Naive B cell (primary cell): ENCODE results near the gene POLR3K. TPM values are rescaled to one million over a fixed set of nuclear protein-coding genes. Genes with fewer than 3 reads are reported as not detected.
"Not testable (repeated sequence)": the region's sequence is repeated elsewhere in the genome, so short reads cannot be mapped to it uniquely, and the experiment has no call there.

Experiments
- ATAC-seq, 2 donors: fragments of 150-1000 bp; cut with Tn5 transposase; 2 replicates each; pipeline ENCODE4 v1.10.0; 2021; ENCODE audit warnings: low read depth in 2 of 2, mild to moderate bottlenecking in 2 of 2, moderate library complexity in 2 of 2
- DNase-seq: peaks from one replicate; pipeline ENCODE4 v3.0.0; 2022
- H3K27ac Mint-ChIP-seq, 6 donors: one replicate each; pipeline ENCODE4 v1.8.0; 2020 to 2022; ENCODE audit warnings: mild to moderate bottlenecking in 6 of 6, mixed read lengths in 6 of 6, moderate library complexity in 5 of 6, inconsistent platforms in 2 of 6
- H3K27me3 Mint-ChIP-seq, 3 donors: one replicate each; pipeline ENCODE4 v1.8.0; 2021 to 2022; ENCODE audit warnings: mixed read lengths in 3 of 3, mild to moderate bottlenecking in 1 of 3
- H3K36me3 Mint-ChIP-seq, 2 donors: one replicate each; pipeline ENCODE4 v1.8.0; 2020 to 2022; ENCODE audit warnings: mixed read lengths in 2 of 2, inconsistent platforms in 1 of 2, mild to moderate bottlenecking in 1 of 2
- H3K4me1 Mint-ChIP-seq, 3 donors: one replicate each; pipeline ENCODE4 v1.8.0; 2020 to 2022; ENCODE audit warnings: mixed read lengths in 3 of 3, inconsistent platforms in 1 of 3, mild to moderate bottlenecking in 1 of 3, moderate library complexity in 1 of 3
- H3K4me3 Mint-ChIP-seq, 8 donors: one replicate each; pipeline ENCODE4 v1.8.0; 2020 to 2022; ENCODE audit warnings: mild to moderate bottlenecking in 8 of 8, mixed read lengths in 8 of 8, moderate library complexity in 8 of 8, inconsistent platforms in 2 of 8
- H3K9me3 Mint-ChIP-seq, 7 donors: one replicate each; pipeline ENCODE4 v1.8.0; 2020 to 2022; ENCODE audit warnings: mixed read lengths in 7 of 7, mild to moderate bottlenecking in 5 of 7, inconsistent platforms in 2 of 7, moderate library complexity in 1 of 7
- polyA plus RNA-seq, 6 donors: library from polyadenylated mRNA; unstranded; fragments of 300-500 nt; fragmentation: Illumina TruSeq; gene quantifications; one replicate each; pipeline ENCODE4 v1.2.3, GENCODE V29; 2021; ENCODE audit warnings: low read depth in 6 of 6

POLR3K gene
- polyA plus RNA-seq, 6 donors from 2014 or later, result 39.0 to 57.3 (median 52.7) TPM

DNA sequence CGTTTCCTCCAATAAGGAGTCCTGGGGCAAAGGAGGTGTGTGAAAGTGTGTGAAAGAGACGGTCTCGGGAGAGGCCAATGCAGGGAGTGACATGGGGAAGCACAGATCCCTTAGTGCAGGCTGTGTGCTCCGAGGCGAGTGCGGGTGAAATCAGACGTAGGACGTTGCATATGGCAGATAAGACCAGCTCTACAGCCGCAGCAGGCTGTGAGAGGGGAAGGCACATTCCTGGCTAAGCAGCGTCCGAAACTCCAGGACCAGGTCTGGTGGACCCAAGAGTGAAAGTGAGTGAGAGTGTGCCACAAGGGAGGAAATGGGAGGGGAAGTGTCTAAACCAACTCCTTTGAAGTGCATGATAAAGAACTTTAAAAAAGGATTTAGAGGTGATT is 11.3 kb downstream of the POLR3K start:
- H3K27me3 Mint-ChIP-seq, result no peaks in the 10 kb centered on the region
- H3K36me3 Mint-ChIP-seq, result peaks cover 13 to 27% of the 10 kb centered on the region in 2 donors
- DNase-seq (no peak), ATAC-seq (no peak)
- peaks cover 42 to 46% (median 44%) of the 10 kb centered on the region in 3 donors for H3K4me1 Mint-ChIP-seq
- peak overlapping the region in 1 of 8 donors; percentile 6 for H3K4me3 Mint-ChIP-seq
- H3K27ac Mint-ChIP-seq, result peak overlapping the region in 5 of 6 donors; percentile 66 to 88 (median 84)
- H3K9me3 Mint-ChIP-seq, result no peaks in the 10 kb centered on the region

DNA sequence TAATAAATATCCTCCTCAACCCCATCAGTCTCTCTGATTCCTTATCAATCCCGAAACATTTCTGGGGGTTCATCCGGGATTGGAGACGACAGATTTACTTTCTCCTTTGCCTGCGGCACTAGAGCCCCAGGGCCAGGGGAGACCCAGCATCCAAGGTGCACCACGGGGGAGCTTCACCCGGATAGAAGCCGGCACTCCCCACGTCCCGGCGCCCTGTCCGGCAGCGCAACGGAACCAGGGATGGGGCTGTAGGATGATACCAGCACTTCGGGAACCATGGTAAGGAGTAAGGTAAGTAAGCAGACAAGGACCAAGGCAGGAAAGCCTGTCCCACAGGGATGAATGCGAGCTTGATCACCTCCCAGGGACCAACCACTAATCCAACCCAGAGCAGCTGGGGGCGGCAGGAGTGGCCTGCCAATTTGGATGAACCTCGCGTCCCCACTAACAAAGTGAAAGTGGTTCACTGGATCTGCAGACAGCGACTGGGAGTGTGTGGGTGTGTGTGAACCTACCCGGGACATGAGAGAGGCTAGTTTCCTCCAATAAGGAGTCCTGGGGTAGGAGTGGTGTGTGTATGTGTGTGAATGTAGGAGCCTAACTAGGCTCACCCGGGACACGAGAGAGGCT is 11.9 kb downstream of the POLR3K start:
- no peaks in the 10 kb centered on the region for H3K9me3 Mint-ChIP-seq
- H3K27ac Mint-ChIP-seq, result peak overlapping the region in 4 of 6 donors; percentile 66 to 88 (median 82)
- H3K27me3 Mint-ChIP-seq, result no peaks in the 10 kb centered on the region

DNA sequence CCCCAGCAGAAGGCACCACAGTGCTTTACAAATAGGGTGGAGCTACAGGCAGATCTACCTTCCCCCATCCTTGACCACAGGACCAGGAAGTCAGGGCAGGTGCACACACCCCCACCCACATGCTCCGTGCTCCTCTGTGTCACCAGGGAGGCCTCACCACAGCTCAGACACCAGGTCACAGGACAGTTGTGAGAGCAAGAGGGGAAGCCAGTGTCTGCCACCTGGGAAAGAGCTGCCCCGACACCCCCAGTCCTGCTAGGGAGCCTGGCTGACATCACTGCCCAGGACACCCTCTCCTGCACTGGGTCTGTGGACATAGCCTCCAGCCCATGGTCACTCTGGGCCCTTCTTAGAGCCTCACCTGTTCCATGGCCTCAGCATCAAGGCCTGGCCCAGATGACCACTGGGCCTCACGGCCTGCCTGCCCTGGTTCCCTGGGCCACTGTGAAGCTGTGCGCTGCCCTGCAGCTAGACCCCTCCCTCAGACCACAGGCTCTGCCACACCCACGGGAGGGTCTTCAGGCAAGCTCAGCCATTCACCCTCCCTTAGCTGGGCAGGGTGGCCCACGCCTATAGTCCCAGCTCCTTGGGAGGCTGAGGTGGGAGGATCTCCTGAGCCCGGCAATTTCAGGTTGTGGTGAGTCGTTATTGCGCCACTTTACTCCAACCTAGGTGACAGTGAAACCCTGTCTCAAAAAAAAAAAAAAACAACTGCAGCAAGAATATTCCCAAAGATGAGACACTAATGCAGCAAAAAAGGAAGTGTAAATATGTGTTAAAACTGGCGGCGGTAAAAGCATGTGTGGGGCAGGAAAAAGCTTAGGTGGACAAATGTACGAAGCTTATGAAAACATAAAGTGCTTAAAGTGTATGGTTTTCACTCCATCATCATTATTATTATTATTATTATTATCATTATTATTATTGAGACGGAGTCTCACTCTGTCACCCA is 14.2 kb downstream of the POLR3K start:
- H3K36me3 Mint-ChIP-seq, result peaks cover 12 to 27% of the 10 kb centered on the region in 2 donors
- H3K4me1 Mint-ChIP-seq, result peaks cover 69 to 74% (median 71%) of the 10 kb centered on the region in 3 donors
- H3K4me3 Mint-ChIP-seq, result peak overlapping the region; percentile 80 to 98 (median 87)
- peak overlapping the region; percentile 97 to 100 (median 98) for H3K27ac Mint-ChIP-seq
- no peaks in the 10 kb centered on the region for H3K9me3 Mint-ChIP-seq
- ATAC-seq, result peak; percentile 84 to 86
- peak; percentile 86 for DNase-seq
- no peaks in the 10 kb centered on the region for H3K27me3 Mint-ChIP-seq

More for the DNA sequence above, 11.9 kb downstream of the POLR3K start:
- no peak for DNase-seq
- no peak for ATAC-seq
- peaks cover 47 to 51% (median 47%) of the 10 kb centered on the region in 3 donors for H3K4me1 Mint-ChIP-seq
- H3K36me3 Mint-ChIP-seq, result peaks cover 12 to 27% of the 10 kb centered on the region in 2 donors
- H3K4me3 Mint-ChIP-seq, result peak overlapping the region in 1 of 8 donors; percentile 6

DNA sequence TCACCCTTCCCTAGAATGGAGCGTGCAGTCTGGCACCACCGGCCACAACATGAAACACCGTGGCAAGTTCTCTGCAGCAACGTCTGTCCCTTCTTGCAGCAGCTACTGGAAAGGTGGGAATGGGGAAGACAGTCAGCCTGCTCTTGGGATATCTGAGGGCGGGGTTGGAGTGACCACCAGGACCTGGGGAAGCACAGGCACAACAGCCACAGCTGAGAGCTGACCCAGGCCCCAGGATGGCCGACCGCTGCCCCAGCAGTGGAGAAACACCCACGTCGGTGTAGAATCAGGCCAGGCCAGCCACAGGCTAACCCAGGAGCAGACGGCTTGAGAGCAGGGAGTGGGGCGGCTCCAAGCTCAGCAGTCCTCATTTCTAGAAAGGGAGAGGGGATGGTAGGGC is 15.2 kb downstream of the POLR3K start:
- Mint-ChIP-seq H3K4me1 (peaks cover 72 to 80% (median 78%) of the 10 kb centered on the region in 3 donors), H3K4me3 (peak overlapping the region; percentile 81 to 98 (median 92)), H3K36me3 (peaks cover 10 to 17% of the 10 kb centered on the region in 2 donors), H3K27ac (peak overlapping the region; percentile 97 to 100 (median 98))
- not testable (repeated sequence) for ATAC-seq, H3K9me3 Mint-ChIP-seq, H3K27me3 Mint-ChIP-seq, DNase-seq

DNA sequence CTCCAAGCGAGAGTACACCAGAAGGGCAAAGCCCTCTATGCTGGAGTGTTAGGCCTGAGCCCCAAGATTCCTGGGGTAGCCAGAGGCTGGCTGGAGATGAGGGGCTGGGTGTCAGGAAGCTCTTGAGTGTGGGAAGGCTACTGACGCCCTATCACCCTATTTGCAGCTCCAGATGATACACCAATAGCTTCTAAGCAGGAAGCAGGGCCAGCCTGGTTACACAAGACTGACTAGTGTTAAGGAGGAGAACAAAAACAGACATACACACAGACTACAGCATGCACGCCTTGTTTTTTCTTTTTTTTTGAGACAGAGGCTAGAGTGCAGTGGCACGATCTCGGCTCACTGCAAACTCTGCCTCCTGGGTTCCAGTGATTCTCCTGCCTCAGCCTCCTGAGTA is 15.9 kb downstream of the POLR3K start:
- peak overlapping the region; percentile 97 to 100 (median 98) for H3K27ac Mint-ChIP-seq
- H3K36me3 Mint-ChIP-seq, result peaks cover 3 to 10% of the 10 kb centered on the region in 2 donors
- no peaks in the 10 kb centered on the region for H3K27me3 Mint-ChIP-seq
- peak; percentile 34 to 39 for ATAC-seq
- DNase-seq, result peak; percentile 60
- H3K9me3 Mint-ChIP-seq, result no peaks in the 10 kb centered on the region
- H3K4me1 Mint-ChIP-seq, result peaks cover 67 to 77% (median 72%) of the 10 kb centered on the region in 3 donors
- H3K4me3 Mint-ChIP-seq, result peak overlapping the region; percentile 81 to 98 (median 92)

DNA sequence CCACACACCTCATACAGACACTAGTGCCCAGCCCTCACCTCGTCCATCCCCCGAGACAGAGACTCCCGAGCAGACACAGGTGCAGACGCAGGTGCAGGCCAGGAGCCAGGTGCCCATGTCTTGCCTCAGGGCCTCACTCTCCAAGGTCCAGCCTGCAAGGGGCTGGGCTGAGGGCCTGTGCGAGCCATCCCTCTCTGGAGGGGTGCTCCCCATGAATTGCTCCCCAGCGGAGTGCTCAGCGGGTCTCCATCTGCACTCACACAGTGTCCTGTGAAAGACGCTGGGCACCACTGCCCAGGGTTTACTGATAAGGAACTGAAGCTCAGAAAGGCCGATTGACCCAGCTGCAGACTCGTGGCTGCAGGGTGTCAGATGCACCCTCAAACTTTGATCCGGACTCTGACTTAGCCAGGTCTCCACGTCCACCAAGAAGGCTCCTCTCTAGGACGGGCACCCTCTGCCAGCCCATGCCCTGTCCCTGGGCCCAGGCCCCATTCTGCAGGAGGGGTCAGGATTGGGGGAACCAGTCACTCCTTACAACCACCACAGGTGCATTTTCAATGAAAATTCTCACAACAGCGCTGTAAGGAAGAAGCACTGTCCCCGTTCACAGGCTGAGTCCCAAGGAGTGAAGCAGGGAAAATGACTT is 16.9 kb downstream of the POLR3K start:
- DNase-seq (no peak), ATAC-seq (no peak)
- Mint-ChIP-seq H3K27me3 (no peaks in the 10 kb centered on the region), H3K4me3 (peak overlapping the region; percentile 69 to 98 (median 91)), H3K27ac (peak overlapping the region; percentile 97 to 100 (median 98)), H3K9me3 (no peaks in the 10 kb centered on the region), H3K4me1 (peaks cover 58 to 72% (median 65%) of the 10 kb centered on the region in 3 donors), H3K36me3 (no peaks in the 10 kb centered on the region)

DNA sequence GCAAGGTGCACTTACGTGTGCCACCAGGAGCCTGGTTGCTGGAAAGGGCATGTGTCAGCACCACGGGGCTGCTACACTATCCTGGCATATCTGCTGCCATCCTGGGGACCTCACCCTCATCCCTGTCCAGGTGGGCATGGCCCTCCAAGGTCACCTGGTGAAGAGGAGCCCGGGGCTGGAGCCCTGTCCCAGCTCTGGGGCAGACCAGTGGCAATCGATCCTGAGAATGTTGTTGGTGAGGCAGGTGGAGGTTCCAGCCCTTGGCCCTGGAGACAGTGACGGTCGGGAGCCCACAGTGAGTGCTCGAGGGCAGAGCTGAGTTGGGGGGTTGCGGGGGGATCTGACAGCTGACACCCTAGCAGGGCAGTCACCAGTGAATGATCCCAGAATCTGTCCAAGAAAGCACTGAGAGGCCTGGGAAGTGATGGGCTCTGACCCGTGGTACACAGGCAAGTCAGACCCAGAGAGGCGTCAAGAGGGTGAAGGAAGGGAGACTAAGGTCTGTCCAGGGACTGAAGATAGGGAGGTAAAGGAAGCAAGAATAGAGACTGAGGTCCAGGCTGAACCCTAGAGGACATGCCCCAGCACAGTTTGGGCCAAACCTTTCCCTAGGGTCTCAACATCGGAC is 17.6 kb downstream of the POLR3K start:
- ATAC-seq (no peak), DNase-seq (no peak)
- Mint-ChIP-seq H3K27ac (peak overlapping the region; percentile 85 to 100 (median 98)), H3K4me3 (peak overlapping the region; percentile 75 to 98 (median 92)), H3K36me3 (no peaks in the 10 kb centered on the region), H3K9me3 (no peaks in the 10 kb centered on the region), H3K27me3 (no peaks in the 10 kb centered on the region), H3K4me1 (peaks cover 58 to 70% (median 65%) of the 10 kb centered on the region in 3 donors)

DNA sequence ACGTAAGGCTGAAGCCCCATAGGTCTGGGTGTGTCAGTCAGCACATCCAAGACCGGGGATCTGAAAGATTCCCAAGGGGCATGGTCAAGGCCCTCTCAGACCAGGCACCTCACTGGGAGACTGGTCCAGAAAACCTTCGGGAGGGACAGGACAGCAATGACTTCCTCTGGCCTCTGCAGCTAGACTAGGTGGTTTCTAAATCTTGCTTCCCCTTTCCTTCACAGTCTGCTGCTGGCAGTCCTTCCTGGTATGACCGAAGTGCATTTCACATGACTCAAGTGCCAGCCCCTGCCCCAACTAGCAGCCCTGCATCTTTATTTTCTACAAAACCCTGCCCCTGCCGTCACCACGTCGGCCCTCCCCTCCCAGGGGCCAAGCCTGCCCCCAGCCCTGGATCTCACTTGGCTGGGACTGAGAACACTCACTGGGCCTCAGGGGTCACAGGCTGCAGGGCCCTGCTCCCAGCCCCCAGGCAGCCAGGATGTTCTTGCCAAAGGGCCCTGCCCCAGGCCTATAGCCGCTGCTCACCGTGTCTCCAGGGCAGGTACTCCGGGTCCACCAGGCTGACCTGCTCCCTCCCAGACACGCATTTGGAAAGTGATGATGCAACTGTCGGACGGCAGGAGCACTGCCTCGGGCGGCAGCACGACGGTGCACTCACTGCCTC is 18.3 kb downstream of the POLR3K start:
- Mint-ChIP-seq H3K4me3 (peak overlapping the region; percentile 91 to 98 (median 94)), H3K27me3 (no peaks in the 10 kb centered on the region), H3K4me1 (peaks cover 64 to 76% (median 65%) of the 10 kb centered on the region in 3 donors), H3K36me3 (no peaks in the 10 kb centered on the region), H3K9me3 (no peaks in the 10 kb centered on the region), H3K27ac (peak overlapping the region; percentile 97 to 100 (median 98))
- ATAC-seq (peak; percentile 68), DNase-seq (peak; percentile 79)

DNA sequence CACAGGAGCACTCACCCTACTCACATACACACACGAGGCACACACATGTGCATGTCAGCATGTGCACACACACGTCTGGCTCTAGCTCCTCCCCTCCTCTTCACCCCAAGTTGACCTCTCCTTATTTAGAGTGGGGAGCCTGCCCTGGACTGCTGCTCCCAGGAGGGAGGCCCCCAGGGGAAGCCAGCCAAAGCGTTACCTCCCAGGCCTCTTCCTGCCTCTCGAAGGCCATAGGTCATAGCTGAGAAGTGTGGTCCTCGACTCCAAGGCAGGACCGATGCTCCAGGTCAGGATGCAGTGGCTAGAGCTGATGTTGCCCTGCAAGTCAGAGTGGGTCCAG is 18.8 kb downstream of the POLR3K start:
- DNase-seq (no peak), ATAC-seq (peak in 1 of 2 donors; percentile 0)
- Mint-ChIP-seq H3K9me3 (no peaks in the 10 kb centered on the region), H3K27me3 (no peaks in the 10 kb centered on the region), H3K36me3 (no peaks in the 10 kb centered on the region), H3K4me1 (peaks cover 62 to 78% (median 63%) of the 10 kb centered on the region in 3 donors), H3K4me3 (peak overlapping the region; percentile 91 to 98 (median 94)), H3K27ac (peak overlapping the region; percentile 97 to 100 (median 98))

DNA sequence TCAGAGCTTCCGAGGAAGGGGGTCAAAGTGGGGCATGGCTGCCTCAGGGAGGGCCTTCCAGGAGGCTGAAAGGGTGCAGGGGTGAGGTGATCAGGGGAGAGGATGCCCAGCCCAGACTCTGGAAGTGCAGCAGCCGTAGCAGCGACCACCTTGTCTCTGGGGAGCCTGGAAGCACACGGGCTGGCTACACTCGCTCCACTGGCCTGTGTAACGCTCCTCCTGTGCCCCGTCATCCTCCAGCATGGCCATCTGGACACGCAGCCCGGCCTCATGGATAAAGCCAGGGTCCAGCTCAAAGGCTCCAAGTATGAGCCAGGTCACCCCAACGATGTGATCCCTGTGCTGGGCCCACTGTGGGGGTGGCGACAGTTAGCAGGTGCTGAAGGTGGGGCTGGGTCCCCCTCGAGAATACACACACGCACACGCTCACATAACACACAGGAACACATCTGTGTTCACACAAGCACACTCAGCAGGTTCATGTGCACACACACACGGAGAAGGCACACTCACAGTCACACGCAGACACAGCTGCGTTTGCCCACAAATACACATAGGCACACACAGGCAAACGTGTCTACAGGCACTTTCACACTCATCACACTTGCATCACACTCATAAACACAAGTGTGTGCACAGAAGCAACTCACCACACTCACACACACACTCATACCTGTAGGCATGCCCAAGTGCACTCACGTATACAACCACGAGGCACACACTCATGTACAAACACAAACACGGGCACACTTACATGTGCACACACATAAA is 19.3 kb downstream of the POLR3K start:
- H3K27ac Mint-ChIP-seq, result peak overlapping the region; percentile 97 to 100 (median 98)
- peaks cover 57 to 73% (median 58%) of the 10 kb centered on the region in 3 donors for H3K4me1 Mint-ChIP-seq
- no peaks in the 10 kb centered on the region for H3K9me3 Mint-ChIP-seq
- DNase-seq (no peak), ATAC-seq (no peak)
- no peaks in the 10 kb centered on the region for H3K36me3 Mint-ChIP-seq
- H3K27me3 Mint-ChIP-seq, result no peaks in the 10 kb centered on the region
- H3K4me3 Mint-ChIP-seq, result peak overlapping the region; percentile 91 to 98 (median 94)

DNA sequence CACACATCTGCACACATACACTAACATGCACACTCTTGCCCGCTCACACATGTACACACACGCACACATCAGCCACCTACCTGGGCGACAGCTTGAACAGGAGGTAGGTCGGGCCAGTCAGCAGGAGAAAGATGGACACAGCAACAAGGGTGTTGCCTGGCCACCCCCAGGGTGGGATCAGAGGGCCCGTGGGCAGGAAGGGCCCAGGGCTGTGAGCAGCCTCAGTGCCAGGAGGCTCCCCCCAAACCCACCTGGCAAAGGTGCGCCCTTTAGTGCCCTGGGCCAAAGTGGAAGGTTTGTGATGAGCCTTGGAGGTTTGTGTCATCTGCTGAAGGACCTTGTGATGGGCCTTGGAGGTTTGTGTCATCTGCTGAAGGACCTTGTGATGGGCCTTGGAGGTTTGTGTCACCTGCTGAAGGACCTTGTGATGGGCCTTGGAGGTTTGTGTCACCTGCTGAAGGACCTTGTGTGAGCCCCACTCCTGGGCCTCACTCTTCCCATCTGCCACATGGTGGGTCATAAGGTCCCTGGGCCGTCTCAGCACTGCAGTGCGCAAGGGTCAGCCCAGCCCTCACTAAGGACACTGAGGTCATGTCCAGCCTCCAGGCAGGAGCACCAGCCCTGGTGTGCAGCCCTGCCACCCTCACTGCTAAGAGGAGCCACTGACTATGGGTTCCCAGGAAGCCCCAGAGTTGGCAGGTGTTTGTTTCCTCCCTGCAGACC is 20.1 kb downstream of the POLR3K start:
- ATAC-seq, DNase-seq, H3K9me3 Mint-ChIP-seq, H3K27me3 Mint-ChIP-seq, H3K36me3 Mint-ChIP-seq: not testable (repeated sequence)
- Mint-ChIP-seq H3K4me3 (peak overlapping the region; percentile 91 to 98 (median 94)), H3K4me1 (peaks cover 49 to 66% (median 51%) of the 10 kb centered on the region in 3 donors), H3K27ac (peak overlapping the region in 5 of 6 donors; percentile 36 to 99 (median 97))
